Spleen (tissue), 11 donors: ENCODE data around the gene ADARB2. TPM values are rescaled to one million over a fixed set of nuclear protein-coding genes. Genes with fewer than 3 reads are reported as not detected.

Source experiments
- DNase-seq: peaks from one replicate; pipeline ENCODE4 v3.0.0-alpha.2; 2020
- H3K27ac ChIP-seq, 8 donors: fragments of 200-600 bp; sonication (generic) in 7 of 8; 1 replicate in 4 of 8; 2 replicates in 4 of 8; pipeline versions ENCODE4 v1.5.0 to v1.8.0; 2016 to 2021; ENCODE audit warnings: inconsistent platforms in 4 of 8, mild to moderate bottlenecking in 4 of 8, moderate library complexity in 1 of 8
- H3K27me3 ChIP-seq, 7 donors: fragments of 200-600 bp; sonication (generic) in 6 of 7; replicated peaks in 1 of 7; 1 replicate in 4 of 7; 2 replicates in 3 of 7; pipeline versions ENCODE4 v1.5.0 to v1.8.0; 2016 to 2021; ENCODE audit warnings: inconsistent platforms in 3 of 7, mild to moderate bottlenecking in 1 of 7
- H3K36me3 ChIP-seq, 6 donors: fragments of 200-600 bp; sonication (generic) in 5 of 6; 1 replicate in 4 of 6; 2 replicates in 2 of 6; pipeline versions ENCODE4 v1.5.0 to v1.8.0; 2016 to 2021; ENCODE audit warnings: inconsistent platforms in 2 of 6
- H3K4me1 ChIP-seq, 6 donors: fragments of 200-600 bp; sonication (generic) in 5 of 6; 1 replicate in 3 of 6; 2 replicates in 3 of 6; pipeline versions ENCODE4 v1.5.0 to v1.8.0; 2016 to 2021; ENCODE audit warnings: inconsistent platforms in 3 of 6
- H3K4me3 ChIP-seq, 8 donors: fragments of 200-600 bp; sonication (generic) in 7 of 8; 1 replicate in 4 of 8; 2 replicates in 4 of 8; pipeline versions ENCODE4 v1.5.0 to v1.8.0; 2016 to 2021; ENCODE audit warnings: inconsistent platforms in 4 of 8, mild to moderate bottlenecking in 4 of 8, moderate library complexity in 2 of 8
- H3K9me3 ChIP-seq, 8 donors: fragments of 200-600 bp; sonication (generic) in 7 of 8; 1 replicate in 4 of 8; 2 replicates in 4 of 8; pipeline versions ENCODE4 v1.5.0 to v1.8.0; 2016 to 2021; ENCODE audit warnings: inconsistent platforms in 4 of 8
- CTCF ChIP-seq, 11 experiments: fragments of 200-600 bp in 7 of 11; fragments of 450-650 bp in 4 of 11; sonication (generic) in 4 of 11; IDR thresholded peaks in 8 of 11; conservative IDR thresholded peaks in 3 of 11; 1 replicate in 7 of 11; 2 replicates in 4 of 11; pipeline versions ENCODE4 v1.4.0 to v1.8.0; 2016 to 2021; ENCODE audit warnings: antibody characterized with exemption in 11 of 11, inconsistent platforms in 4 of 11, mild to moderate bottlenecking in 1 of 11
- POLR2A ChIP-seq, 3 donors: fragments of 450-650 bp; IDR thresholded peaks; one replicate each; pipeline ENCODE4 v1.5.1; 2017; ENCODE audit warnings: antibody characterized with exemption in 3 of 3, mild to moderate bottlenecking in 1 of 3
- POLR2AphosphoS5 ChIP-seq, 3 donors: sonication (generic); formaldehyde crosslinking; IDR thresholded peaks; one replicate each; pipeline ENCODE4 v1.5.1; 2017; ENCODE audit warnings: antibody characterized with exemption in 3 of 3
- WGBS, 5 donors: extraction: QIAGEN DNeasy Blood & Tissue Kit in 3 of 5; methylation state at CpG; one replicate each; pipeline versions ENCODE4 v1.1.5 to v1.1.7; 2013 to 2018; 5-methylcytosine and 5-hydroxymethylcytosine counted together
- intact Hi-C: fragments of 100-400 bp; cut with DNase I; formaldehyde crosslinking; loops from one replicate; pipeline ENCODE4 v1.15.0; 2023; ENCODE audit warnings: low total_unique reads
- polyA plus RNA-seq, 3 donors: library from polyadenylated mRNA; stranded (reverse); fragments of 200-250 nt; gene quantifications; one replicate each; pipeline ENCODE4 v1.2.1, GENCODE V29; 2013
- total RNA-seq, 7 donors: library from RNA; depleted of rRNA in 3 of 7; stranded (reverse); fragments of >200 nt in 3 of 7; fragmentation: NEBNext Ultra II Directional in 4 of 7; extraction: Animal tissue kit (Norgen Biotek cat#: 25700) in 4 of 7; gene quantifications; one replicate each; pipeline versions ENCODE4 v1.1.0 to v1.2.1, GENCODE V29; 2016 to 2021
- donor health status: healthy with polysubstance abuse.
- donor health status: DM: no; HTN: no; CAD: no; lungs with moderate emphysema.
- donor health status: DM: no; HTN: no; CAD: no.
- donor health status: Bipolar disorder and iron deficiency.
- donor health status: healthy.
- donor health status: DM: no; HTN: no; CAD: no.
- donor health status: DM: yes; HTN: yes; CAD: no.

The ADARB2 gene
- total and polyA plus RNA-seq, 10 donors, result 0.05 to 8.1 (median 0.96) TPM

GRCh38 chr10:1347525-1347924 lies 389.8 kb downstream of the ADARB2 start:
- WGBS, 5 donors, result 87 to 94% (median 92%) methylated on average over 15 of the region's 15 CpGs
- no peak for TF ChIP-seq CTCF (IDR thresholded peaks at IDR 0.05 in 8 of 11, conservative IDR thresholded peaks at IDR 0.05 in 3 of 11)
- TF ChIP-seq POLR2A (IDR thresholded peaks at IDR 0.05), result no peak
- TF ChIP-seq POLR2AphosphoS5 (IDR thresholded peaks at IDR 0.05), result no peak
- H3K4me3 ChIP-seq, result no peak overlapping the region
- H3K4me1 ChIP-seq, result no peaks in the 10 kb centered on the region
- DNase-seq, result no peak
- no peaks in the 10 kb centered on the region for H3K9me3 ChIP-seq
- intact Hi-C loops, result no loop called here
- no peak overlapping the region for H3K27ac ChIP-seq
- peaks cover 0 to 8% (median 0%) of the 10 kb centered on the region in 7 donors for H3K27me3 ChIP-seq
- no peaks in the 10 kb centered on the region for H3K36me3 ChIP-seq

GRCh38 chr10:1346201-1346600 lies 391.1 kb downstream of the ADARB2 start:
- Histone ChIP-seq H3K9me3 (no peaks in the 10 kb centered on the region), H3K4me3 (no peak overlapping the region), H3K27me3 (peaks cover 0 to 8% (median 0%) of the 10 kb centered on the region in 7 donors), H3K27ac (no peak overlapping the region), H3K36me3 (no peaks in the 10 kb centered on the region), H3K4me1 (no peaks in the 10 kb centered on the region)
- intact Hi-C loops, result no loop called here
- DNase-seq, result no peak
- 83 to 89% (median 86%) methylated on average over 8 of the region's 8 CpGs for WGBS, 5 donors
- no peak for TF ChIP-seq CTCF (IDR thresholded peaks at IDR 0.05 in 8 of 11, conservative IDR thresholded peaks at IDR 0.05 in 3 of 11)
- TF ChIP-seq POLR2AphosphoS5 (IDR thresholded peaks at IDR 0.05), result no peak
- TF ChIP-seq POLR2A (IDR thresholded peaks at IDR 0.05), result no peak

GRCh38 chr10:1345368-1345767 lies 392.0 kb downstream of the ADARB2 start:
- H3K36me3 ChIP-seq, result no peaks in the 10 kb centered on the region
- TF ChIP-seq POLR2AphosphoS5 (IDR thresholded peaks at IDR 0.05), result no peak
- no peak for TF ChIP-seq CTCF (IDR thresholded peaks at IDR 0.05 in 8 of 11, conservative IDR thresholded peaks at IDR 0.05 in 3 of 11)
- no peaks in the 10 kb centered on the region for H3K4me1 ChIP-seq
- 71 to 79% (median 75%) methylated on average over 4 of the region's 4 CpGs for WGBS, 5 donors
- H3K27me3 ChIP-seq, result peaks cover 0 to 8% (median 0%) of the 10 kb centered on the region in 7 donors
- no peak overlapping the region for H3K4me3 ChIP-seq
- H3K9me3 ChIP-seq, result no peaks in the 10 kb centered on the region
- H3K27ac ChIP-seq, result no peak overlapping the region
- intact Hi-C loops, result no loop called here
- DNase-seq, result no peak

- WGBS, 5 donors, result 80 to 88% (median 84%) methylated on average over 14 to 17 of the region's 17 CpGs
- no peaks in the 10 kb centered on the region for H3K36me3 ChIP-seq
- no peaks in the 10 kb centered on the region for H3K9me3 ChIP-seq
- H3K27ac ChIP-seq, result no peak overlapping the region
- DNase-seq, result no peak
- no peak overlapping the region for H3K4me3 ChIP-seq
- intact Hi-C loops, result no loop called here
- H3K4me1 ChIP-seq, result no peaks in the 10 kb centered on the region
- H3K27me3 ChIP-seq, result peaks cover 0 to 8% (median 0%) of the 10 kb centered on the region in 7 donors
- TF ChIP-seq POLR2A (IDR thresholded peaks at IDR 0.05) (no peak), CTCF (IDR thresholded peaks at IDR 0.05 in 8 of 11, conservative IDR thresholded peaks at IDR 0.05 in 3 of 11) (no peak), POLR2AphosphoS5 (IDR thresholded peaks at IDR 0.05) (no peak)
Observed at GRCh38 chr10:1344846-1345245, 392.5 kb downstream of the ADARB2 start.
